Stomach (tissue), 4 donors: ENCODE measurements around the gene LRRC7.

ENCODE experiments used
- EP300 ChIP-seq: sonication (generic); formaldehyde crosslinking; IDR thresholded peaks from one replicate; pipeline ENCODE4 v1.6.1; 2017; ENCODE audit warnings: antibody characterized with exemption
- POLR2A ChIP-seq, 4 donors: fragments of 450-650 bp; IDR thresholded peaks; one replicate each; pipeline ENCODE4 v1.6.1; 2016; ENCODE audit warnings: antibody characterized with exemption in 4 of 4, control low read depth in 2 of 4, mild to moderate bottlenecking in 1 of 4, moderate library complexity in 1 of 4
- POLR2AphosphoS5 ChIP-seq, 3 donors: sonication (generic); formaldehyde crosslinking; IDR thresholded peaks; one replicate each; pipeline ENCODE4 v1.6.1; 2016; ENCODE audit warnings: antibody characterized with exemption in 3 of 3
- TF ChIP-seq, protein P1 (sequence below), 7 experiments: fragments of 450-650 bp in 4 of 7; fragments of 200-600 bp in 3 of 7; sonication (generic) in 3 of 7; IDR thresholded peaks; one replicate each; pipeline ENCODE4 v1.5.1; 2016 to 2019; ENCODE audit warnings: antibody characterized with exemption in 7 of 7, control low read depth in 2 of 7, mild to moderate bottlenecking in 1 of 7

DNA sequence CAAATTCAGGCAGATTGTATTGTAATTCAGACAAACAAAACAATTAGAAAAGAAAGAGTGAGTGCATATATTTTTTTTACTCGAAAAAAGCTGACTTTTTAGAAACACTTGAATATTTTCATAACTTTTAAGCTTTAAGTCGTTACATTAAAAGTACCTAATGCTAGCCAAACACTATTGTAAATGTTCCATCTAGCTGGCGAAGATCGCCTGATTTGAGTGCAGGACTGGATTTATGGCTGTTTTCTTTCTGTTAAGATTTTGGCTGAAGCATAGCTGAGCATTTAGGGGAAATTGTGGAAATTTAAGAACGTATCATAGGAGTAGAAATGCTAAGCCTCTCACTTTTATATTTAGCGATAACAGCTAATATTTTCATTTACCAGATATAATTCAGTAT is 24.6 kb downstream of the LRRC7 start:
- TF ChIP-seq, protein P1, sequence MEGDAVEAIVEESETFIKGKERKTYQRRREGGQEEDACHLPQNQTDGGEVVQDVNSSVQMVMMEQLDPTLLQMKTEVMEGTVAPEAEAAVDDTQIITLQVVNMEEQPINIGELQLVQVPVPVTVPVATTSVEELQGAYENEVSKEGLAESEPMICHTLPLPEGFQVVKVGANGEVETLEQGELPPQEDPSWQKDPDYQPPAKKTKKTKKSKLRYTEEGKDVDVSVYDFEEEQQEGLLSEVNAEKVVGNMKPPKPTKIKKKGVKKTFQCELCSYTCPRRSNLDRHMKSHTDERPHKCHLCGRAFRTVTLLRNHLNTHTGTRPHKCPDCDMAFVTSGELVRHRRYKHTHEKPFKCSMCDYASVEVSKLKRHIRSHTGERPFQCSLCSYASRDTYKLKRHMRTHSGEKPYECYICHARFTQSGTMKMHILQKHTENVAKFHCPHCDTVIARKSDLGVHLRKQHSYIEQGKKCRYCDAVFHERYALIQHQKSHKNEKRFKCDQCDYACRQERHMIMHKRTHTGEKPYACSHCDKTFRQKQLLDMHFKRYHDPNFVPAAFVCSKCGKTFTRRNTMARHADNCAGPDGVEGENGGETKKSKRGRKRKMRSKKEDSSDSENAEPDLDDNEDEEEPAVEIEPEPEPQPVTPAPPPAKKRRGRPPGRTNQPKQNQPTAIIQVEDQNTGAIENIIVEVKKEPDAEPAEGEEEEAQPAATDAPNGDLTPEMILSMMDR (IDR thresholded peaks at IDR 0.05), result no peak
- TF ChIP-seq POLR2A (IDR thresholded peaks at IDR 0.05) (no peak), EP300 (no peak), POLR2AphosphoS5 (IDR thresholded peaks at IDR 0.05) (no peak)
